ENCODE results near the gene ZNF630.
"Not testable (repeated sequence)": the region's sequence is repeated elsewhere in the genome, so short reads cannot be mapped to it uniquely, and the experiment has no call there.

The ZNF630 gene

DNA sequence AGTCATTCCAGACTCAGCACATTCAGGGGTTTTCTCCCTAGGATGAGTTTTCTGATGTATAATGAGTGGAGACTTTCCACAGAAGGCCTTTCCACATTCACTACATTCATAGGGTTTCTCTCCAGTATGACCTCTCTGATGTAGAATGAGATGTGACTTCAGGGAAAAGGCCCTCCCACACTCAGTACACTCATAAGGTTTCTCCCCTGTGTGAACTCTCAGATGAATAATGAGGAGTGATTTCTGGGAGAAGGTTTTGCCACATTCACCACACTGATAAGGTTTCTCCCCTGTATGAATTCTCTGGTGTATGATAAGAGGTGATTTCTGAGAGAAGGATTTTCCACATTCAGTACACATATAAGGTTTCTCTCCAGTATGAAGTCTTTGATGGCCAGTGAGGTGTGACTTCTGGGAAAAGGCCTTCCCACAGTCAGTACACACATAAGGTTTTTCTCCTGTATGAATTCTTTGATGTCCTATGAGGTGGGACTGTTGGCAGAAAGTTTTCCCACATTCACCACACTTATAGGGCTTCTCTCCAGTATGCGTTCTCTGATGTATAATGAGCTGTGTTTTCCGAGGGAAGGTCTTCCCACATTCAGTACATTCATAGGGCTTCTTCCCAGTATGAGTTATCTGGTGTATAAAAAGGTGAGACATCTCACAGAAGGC lies 12.7 kb downstream of the ZNF630 start:
- CTCF ChIA-PET, result no interaction called here
- Mint-ChIP-seq H3K9me3 (peaks cover 39% of the 10 kb centered on the region), H3K27me3 (no peaks in the 10 kb centered on the region), H3K4me3 (no peak overlapping the region), H3K27ac (no peak overlapping the region), H3K4me1 (no peaks in the 10 kb centered on the region), H3K36me3 (peaks cover 19% of the 10 kb centered on the region)
- no peak for DNase-seq

DNA sequence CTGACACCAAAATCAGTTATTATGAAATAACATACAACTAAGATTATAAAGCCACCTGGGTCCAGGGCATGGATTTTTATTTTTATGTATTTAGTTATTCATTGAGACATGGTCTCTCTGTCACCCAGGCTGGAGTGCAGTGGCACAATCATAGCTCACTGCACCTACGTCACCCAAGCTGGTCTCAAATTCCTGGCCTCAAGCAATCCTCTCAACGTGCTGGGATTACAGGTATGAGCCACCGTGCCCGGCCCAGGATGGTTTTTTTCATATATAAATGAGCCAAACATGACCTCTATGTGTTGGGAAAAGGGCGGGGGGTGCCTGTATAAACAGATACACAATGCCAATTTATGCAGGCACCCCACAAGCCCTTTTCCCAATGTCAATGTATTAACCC lies 24.6 kb downstream of the ZNF630 start:
- no peak for DNase-seq
- CTCF ChIA-PET, result no interaction called here
- Mint-ChIP-seq H3K27me3 (no peaks in the 10 kb centered on the region), H3K27ac (no peak overlapping the region), H3K4me3 (no peak overlapping the region), H3K36me3 (no peaks in the 10 kb centered on the region), H3K9me3 (no peaks in the 10 kb centered on the region), H3K4me1 (no peaks in the 10 kb centered on the region)

DNA sequence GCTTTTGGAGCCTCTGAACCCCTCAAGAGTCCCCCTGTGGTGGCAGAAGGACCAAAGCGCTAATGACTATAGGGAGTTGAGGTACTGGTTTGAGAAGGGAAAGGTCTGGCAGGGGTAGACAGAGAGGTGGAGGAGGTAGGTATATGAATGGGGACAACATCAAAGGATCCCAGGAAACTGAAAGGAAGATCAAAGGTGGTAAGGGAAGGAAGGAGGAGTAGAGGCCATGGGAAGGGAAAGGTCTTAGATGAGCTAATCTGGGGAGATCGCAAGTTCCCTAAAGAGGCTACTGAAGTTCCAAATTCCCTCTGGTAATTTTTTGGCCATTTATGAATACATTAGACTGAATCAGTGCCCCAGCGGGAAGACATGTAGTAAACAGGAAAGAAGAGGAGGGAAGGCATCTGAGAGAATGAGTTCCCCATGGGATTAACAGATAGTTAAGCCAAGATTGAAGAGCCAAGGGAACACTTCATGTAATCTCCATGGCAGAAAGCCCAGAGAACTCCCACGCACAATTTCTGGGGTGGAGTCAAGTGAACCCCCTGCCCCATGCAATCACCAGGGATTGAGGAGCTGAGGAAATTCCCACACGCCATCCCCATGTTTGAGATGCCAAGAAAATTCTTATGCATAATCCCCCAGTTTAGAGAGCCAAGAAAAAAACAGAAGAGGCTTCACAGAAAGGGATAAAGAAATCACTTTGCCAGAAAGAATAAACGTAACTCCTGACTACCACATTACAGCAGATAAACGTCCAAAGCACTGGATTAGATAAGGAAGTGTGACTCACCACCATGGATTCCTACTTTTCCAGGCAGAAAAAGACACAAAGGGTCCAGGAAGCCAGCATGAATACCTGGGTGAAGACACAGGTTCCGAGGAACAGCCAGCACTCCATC lies 25.8 kb downstream of the ZNF630 start:
- no peaks in the 10 kb centered on the region for H3K27me3 Mint-ChIP-seq

DNA sequence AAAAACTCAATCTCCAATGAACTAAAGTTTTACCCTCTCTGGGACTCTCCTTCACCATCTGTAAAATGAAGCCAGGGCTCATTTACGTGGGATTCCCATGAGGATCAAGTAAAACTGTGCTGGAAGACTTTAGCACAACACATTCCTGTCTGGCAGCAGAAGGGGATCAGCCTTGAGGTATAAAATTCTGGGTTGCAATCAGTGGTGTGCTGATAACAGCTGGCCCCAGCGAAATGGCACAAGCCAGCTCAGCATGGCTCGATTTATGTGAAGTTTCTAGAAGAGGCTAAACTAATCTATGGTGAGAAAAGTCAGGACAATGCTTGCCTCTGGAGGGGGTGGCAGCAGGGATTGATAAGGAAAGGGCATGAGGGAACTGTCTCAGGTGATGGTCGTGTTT lies 28.4 kb downstream of the ZNF630 start:
- no peaks in the 10 kb centered on the region for H3K4me1 Mint-ChIP-seq
- no peaks in the 10 kb centered on the region for H3K9me3 Mint-ChIP-seq
- CTCF ChIA-PET, result no interaction called here
- H3K36me3 Mint-ChIP-seq, result no peaks in the 10 kb centered on the region
- no peak overlapping the region for H3K27ac Mint-ChIP-seq
- DNase-seq, result no peak
- no peak overlapping the region for H3K4me3 Mint-ChIP-seq
- H3K27me3 Mint-ChIP-seq, result no peaks in the 10 kb centered on the region

More for the DNA sequence above, 25.8 kb downstream of the ZNF630 start:
- CTCF ChIA-PET, result no interaction called here
- no peak overlapping the region for H3K27ac Mint-ChIP-seq
- H3K9me3 Mint-ChIP-seq, result no peaks in the 10 kb centered on the region
- H3K4me3 Mint-ChIP-seq, result no peak overlapping the region
- H3K36me3 Mint-ChIP-seq, result no peaks in the 10 kb centered on the region
- H3K4me1 Mint-ChIP-seq, result no peaks in the 10 kb centered on the region
- DNase-seq, result no peak

DNA sequence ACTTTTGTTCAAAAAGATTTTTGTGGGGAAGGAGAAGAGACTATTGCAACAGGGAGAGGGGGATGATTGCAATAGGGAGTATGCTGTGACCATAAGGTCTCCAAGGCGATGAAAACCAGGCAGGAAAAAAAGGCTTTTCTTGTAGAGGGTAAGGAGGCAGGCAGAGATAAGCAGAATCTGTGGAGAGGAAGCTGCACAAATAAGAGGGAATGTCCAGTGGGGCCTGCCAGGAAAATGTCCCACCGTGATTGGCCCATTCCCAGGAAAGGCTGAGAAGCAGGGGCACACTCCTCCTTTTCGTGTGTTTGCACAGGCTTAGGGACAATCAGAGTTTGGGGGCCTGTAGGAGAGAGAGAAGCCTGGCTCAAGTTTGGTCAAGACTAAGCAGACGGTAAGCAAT lies 35.5 kb downstream of the ZNF630 start:
- Mint-ChIP-seq H3K27ac (no peak overlapping the region), H3K36me3 (no peaks in the 10 kb centered on the region), H3K4me1 (no peaks in the 10 kb centered on the region), H3K27me3 (no peaks in the 10 kb centered on the region), H3K4me3 (no peak overlapping the region), H3K9me3 (no peaks in the 10 kb centered on the region)
- CTCF ChIA-PET, result no interaction called here
- no peak for DNase-seq

DNA sequence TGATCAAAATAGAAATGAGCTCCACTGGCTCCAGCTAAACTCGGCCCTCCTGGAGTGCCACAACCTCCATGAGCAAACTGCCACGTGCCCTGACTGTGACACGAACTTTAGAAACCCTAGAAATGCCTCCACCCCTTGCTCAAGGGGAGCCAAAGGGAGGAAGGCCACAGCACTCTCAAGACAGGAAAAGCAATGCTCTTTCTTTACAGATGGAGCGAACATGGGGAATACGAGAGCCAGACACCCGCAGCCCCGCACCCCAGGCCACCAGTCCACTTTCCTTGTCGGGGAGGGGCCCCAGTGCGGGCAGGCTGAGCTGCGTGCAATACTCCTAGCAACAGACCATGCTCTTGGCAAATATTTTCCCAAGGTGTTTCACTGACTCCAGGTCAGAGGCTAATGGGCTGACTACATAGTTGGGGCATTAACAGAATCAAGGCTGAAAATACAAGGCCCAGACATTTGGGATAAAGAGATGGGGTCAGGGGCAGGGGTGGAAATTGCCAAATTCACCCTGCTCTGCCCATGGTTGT lies 40.7 kb downstream of the ZNF630 start:
- DNase-seq, H3K36me3 Mint-ChIP-seq, CTCF ChIA-PET, H3K4me1 Mint-ChIP-seq, H3K27me3 Mint-ChIP-seq, H3K27ac Mint-ChIP-seq, H3K4me3 Mint-ChIP-seq, H3K9me3 Mint-ChIP-seq: not testable (repeated sequence)

DNA sequence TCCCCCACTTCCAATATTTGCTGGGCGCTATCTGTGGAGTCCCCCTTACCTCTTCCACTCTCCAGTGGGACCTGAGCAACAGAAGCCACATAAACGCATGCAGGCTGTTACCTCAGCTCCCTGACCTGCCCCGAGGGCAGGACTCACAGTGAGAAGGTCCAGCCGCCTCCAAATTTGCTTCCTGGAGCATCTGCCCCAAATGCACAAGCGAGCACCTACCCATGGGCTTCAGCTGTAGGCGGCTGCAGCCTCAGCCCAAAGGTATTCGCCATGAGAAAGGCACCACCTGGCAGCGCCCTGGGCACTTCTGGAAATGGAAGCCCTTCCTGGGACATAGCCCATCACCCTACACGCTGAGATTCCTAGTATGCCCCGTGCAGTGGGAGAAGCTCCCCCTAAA lies 41.2 kb downstream of the ZNF630 start:
- H3K27ac Mint-ChIP-seq, result no peak overlapping the region
- no peaks in the 10 kb centered on the region for H3K9me3 Mint-ChIP-seq
- H3K27me3 Mint-ChIP-seq, result no peaks in the 10 kb centered on the region
- no peaks in the 10 kb centered on the region for H3K36me3 Mint-ChIP-seq
- CTCF ChIA-PET, result no interaction called here
- no peak overlapping the region for H3K4me3 Mint-ChIP-seq
- H3K4me1 Mint-ChIP-seq, result peaks cover 5% of the 10 kb centered on the region
- no peak for DNase-seq

DNA sequence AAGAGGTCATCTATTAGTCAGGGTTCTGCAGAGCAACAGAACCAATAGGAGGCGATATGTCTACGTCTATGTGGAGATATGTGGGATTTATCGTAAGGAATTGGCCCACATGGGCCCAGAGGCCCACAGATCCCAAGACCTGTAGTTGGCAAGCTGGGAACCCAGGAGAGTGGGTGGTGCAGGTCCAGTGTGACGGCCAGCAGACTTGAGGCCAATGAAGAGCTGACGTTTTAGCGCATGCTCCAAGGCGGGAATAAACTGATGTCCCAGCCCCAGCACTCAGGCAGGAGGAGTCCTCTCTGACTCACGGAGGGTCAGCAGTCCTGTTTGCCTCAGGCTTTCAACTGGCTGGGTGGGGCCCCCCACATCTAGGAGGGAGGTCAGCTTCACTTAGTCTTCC lies 43.3 kb downstream of the ZNF630 start:
- H3K36me3 Mint-ChIP-seq, result no peaks in the 10 kb centered on the region
- CTCF ChIA-PET, result interaction anchor here (1.3 to 3.7 kb wide), 2 partner anchors 174 to 197 kb away, joined by 16 to 27 read pairs; no protein-coding TSS in a partner anchor
- no peaks in the 10 kb centered on the region for H3K9me3 Mint-ChIP-seq
- no peak for DNase-seq
- peaks cover 5% of the 10 kb centered on the region for H3K4me1 Mint-ChIP-seq
- no peak overlapping the region for H3K4me3 Mint-ChIP-seq
- H3K27ac Mint-ChIP-seq, result no peak overlapping the region
- no peaks in the 10 kb centered on the region for H3K27me3 Mint-ChIP-seq

DNA sequence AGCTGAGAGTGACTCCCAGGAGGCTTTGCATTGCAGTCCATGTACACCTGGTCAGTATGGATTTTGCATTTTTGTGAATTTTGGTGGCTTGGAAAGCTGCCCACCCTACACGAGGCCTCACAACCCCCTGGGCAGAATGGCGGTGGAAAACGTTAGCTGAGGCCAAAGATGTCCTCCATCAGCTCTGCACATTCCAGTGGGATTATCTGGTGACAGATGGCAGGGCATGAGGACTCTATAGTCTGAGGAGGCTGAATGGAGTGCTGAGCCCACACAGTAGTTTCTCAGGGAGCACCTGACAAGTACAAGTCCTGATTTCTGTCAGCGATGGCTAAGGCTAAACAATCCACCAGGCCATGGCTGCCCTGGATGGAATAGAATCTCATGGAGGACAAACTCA lies 43.9 kb downstream of the ZNF630 start:
- H3K27me3 Mint-ChIP-seq, H3K4me3 Mint-ChIP-seq, DNase-seq, H3K36me3 Mint-ChIP-seq, H3K9me3 Mint-ChIP-seq, H3K27ac Mint-ChIP-seq: not testable (repeated sequence)
- CTCF ChIA-PET, result interaction anchor here (0.6 to 3.7 kb wide), 9 partner anchors 14 to 196 kb away, joined by 3 to 27 read pairs (median 4); partner anchors contain the start of gene ZNF81
- H3K4me1 Mint-ChIP-seq, result peaks cover 10% of the 10 kb centered on the region

DNA sequence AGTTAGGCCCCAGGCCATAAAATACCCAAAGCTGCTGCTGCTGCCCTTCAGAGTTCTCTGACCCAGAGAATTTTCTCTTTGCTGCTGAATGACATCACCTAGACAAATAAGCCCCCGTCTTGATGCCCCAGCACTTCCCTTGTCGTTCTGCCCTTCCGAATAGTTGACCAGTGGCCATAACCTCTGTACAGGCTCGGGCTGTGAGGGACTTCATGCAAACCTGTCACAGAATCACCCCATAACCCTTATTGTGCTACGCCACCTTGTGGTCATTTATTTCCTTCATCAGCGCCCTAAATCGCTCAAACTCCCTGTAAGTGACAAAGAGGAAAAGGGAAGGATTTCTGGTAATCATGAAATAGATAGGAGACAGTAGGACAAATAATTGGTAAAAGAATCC lies 45.9 kb downstream of the ZNF630 start:
- Mint-ChIP-seq H3K4me3 (no peak overlapping the region), H3K36me3 (peaks cover 7% of the 10 kb centered on the region), H3K27ac (peak overlapping the region; percentile 19), H3K4me1 (peaks cover 21% of the 10 kb centered on the region), H3K9me3 (peaks cover 6% of the 10 kb centered on the region), H3K27me3 (no peaks in the 10 kb centered on the region)
- DNase-seq, result peak; percentile 52
- CTCF ChIA-PET, result interaction anchor here (1.6 to 3.7 kb wide), 2 partner anchors 172 to 194 kb away, joined by 12 to 27 read pairs; no protein-coding TSS in a partner anchor

DNA sequence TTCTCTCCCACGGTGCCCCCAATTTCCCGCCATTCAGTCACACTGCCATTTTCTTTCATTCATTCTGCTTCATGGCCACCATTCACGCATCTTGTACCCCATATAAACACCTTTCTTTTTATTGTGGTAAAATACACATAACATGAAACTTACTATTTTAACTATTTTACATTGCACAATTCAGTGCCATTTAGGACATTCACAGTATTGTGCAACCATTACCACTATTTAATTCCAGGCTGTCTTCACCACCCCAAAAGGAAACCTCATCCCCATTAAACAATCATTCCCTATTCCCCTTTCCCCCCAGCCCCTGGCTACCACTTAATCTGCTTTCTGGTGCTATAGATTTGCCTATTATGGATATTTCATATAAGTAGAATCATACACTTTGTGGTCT lies 48.7 kb downstream of the ZNF630 start:
- CTCF ChIA-PET, result interaction anchor here (1.0 kb wide), 1 partner anchor 169 kb away, joined by 4 read pairs; no protein-coding TSS in a partner anchor
- no peak for DNase-seq
- Mint-ChIP-seq H3K27me3 (no peaks in the 10 kb centered on the region), H3K36me3 (peaks cover 7% of the 10 kb centered on the region), H3K9me3 (peaks cover 6% of the 10 kb centered on the region), H3K4me3 (no peak overlapping the region), H3K27ac (peak overlapping the region; percentile 84), H3K4me1 (peaks cover 26% of the 10 kb centered on the region)

DNA sequence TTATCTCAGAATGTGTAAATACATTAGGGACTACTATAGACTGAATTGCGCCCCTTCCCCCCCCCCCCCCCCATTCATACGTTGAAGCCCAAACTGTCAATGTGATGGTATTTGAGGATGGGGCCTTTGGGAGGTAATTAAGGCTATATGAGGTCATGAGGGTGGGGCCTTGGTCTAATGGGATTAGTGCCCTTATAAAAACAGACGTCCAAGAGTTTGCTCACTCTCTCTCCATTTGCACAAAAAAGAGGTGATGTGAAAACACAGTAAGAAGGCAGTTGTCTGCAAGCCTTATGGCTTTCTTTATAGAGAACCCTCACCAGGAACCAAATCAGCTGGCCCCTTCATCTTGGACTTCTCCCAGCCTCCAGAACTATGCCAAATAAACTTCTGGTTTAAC lies 49.3 kb downstream of the ZNF630 start:
- CTCF ChIA-PET, result no interaction called here
- H3K4me1 Mint-ChIP-seq, result peaks cover 26% of the 10 kb centered on the region

DNA sequence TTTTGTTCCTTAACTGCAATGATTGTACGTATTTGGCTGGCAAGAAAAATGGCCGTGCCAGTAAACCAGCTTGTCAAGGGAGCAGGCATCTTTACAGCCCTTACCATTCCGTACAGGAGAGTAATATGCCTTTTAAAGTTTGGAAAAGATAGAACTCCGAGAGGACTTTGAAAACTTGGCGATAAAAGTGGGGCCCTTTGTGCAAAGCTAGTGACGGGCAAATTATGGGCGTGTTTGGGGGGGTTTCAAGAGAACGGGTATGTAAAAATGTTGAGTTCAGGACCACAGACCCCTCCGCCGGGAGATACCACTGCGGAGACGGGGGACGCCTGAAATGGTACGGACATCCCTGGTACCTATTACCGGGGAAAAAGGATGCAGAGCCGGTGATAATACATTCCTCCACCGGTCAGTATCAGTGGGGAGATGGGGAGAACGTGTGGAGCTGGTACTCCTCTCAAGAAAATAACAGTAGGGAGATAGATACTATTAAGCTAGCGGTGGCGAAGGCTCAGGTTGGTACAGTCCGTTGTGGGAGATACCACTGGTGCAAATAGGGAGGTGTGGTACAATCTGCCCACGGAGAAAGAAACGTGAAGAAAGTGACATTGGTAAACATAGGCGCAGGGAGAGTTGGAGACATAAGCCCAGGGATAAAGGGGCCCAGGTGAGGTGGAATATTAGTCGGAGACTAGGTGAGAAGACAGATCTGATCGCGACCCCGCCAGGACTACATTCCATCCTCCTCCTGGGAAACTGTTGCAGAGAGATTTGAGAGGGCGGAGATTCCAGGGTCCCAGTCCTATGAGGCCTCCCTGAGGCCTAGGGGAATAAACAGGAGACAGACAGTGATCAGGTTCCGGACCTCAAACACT lies 50.2 kb downstream of the ZNF630 start:
- no peaks in the 10 kb centered on the region for H3K27me3 Mint-ChIP-seq
- peaks cover 26% of the 10 kb centered on the region for H3K4me1 Mint-ChIP-seq
- DNase-seq, result peak; percentile 77
- H3K4me3 Mint-ChIP-seq, result peak overlapping the region; percentile 79
- peaks cover 7% of the 10 kb centered on the region for H3K36me3 Mint-ChIP-seq
- H3K27ac Mint-ChIP-seq, result peak overlapping the region; percentile 90
- CTCF ChIA-PET, result interaction anchor here (1.0 kb wide), 1 partner anchor 167 kb away, joined by 3 read pairs; no protein-coding TSS in a partner anchor
- H3K9me3 Mint-ChIP-seq, result peaks cover 6% of the 10 kb centered on the region

More for the DNA sequence above, 49.3 kb downstream of the ZNF630 start:
- H3K27me3 Mint-ChIP-seq, result no peaks in the 10 kb centered on the region
- peaks cover 6% of the 10 kb centered on the region for H3K9me3 Mint-ChIP-seq
- peak overlapping the region; percentile 79 for H3K4me3 Mint-ChIP-seq
- no peak for DNase-seq
- H3K36me3 Mint-ChIP-seq, result peaks cover 7% of the 10 kb centered on the region
- H3K27ac Mint-ChIP-seq, result no peak overlapping the region

DNA sequence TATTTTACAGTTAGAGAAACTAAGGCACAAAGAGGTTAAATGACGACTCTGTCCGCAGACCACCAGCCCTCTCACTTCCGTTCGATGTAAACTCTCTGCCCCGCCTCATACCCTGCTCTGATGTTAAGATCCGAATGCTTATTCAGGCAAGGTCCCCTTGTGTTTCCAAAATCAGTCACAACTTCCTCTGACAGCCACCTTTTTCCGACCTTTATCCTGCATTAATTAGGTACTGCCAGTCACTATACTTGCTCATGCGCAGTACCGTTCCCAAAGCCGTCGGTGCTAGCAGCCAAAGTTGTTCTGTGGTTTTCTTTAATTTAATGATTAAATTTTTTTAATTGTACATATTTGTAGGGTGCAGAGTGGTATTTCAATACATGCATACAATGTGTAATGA lies 51.0 kb downstream of the ZNF630 start:
- peaks cover 22% of the 10 kb centered on the region for H3K4me1 Mint-ChIP-seq
- H3K27me3 Mint-ChIP-seq, H3K36me3 Mint-ChIP-seq, CTCF ChIA-PET, H3K9me3 Mint-ChIP-seq: not testable (repeated sequence)
- peak overlapping the region; percentile 90 for H3K27ac Mint-ChIP-seq
- H3K4me3 Mint-ChIP-seq, result peak overlapping the region; percentile 56
- DNase-seq, result peak; percentile 38

Data from activated naive CD4-positive, alpha-beta T cell treated with anti-CD3 and anti-CD28 coated beads, Interleukin-2, amount 10 ng/mL, durations not matched to agents 7 days and 5 days (primary cell).